NCI-H774 (cell line): Measurements from ENCODE around the gene ROMO1.
"Not testable (repeated sequence)": the region's sequence is repeated elsewhere in the genome, so short reads cannot be mapped to it uniquely, and the experiment has no call there.

ENCODE experiments used
- DNase-seq: peaks from one replicate; lab custom pipeline; 2025; lab: John Stamatoyannopoulos, UW

The ROMO1 gene

GRCh38 chr20:35681960-35682359 is 17.2 kb upstream of the ROMO1 start:
- no peak for DNase-seq

GRCh38 chr20:35685368-35685767 is 13.8 kb upstream of the ROMO1 start:
- DNase-seq = not testable (repeated sequence)

- DNase-seq = not testable (repeated sequence)
Observed at GRCh38 chr20:35686872-35687271, 12.3 kb upstream of the ROMO1 start.

- DNase-seq = no peak
Observed at GRCh38 chr20:35690265-35690664, 8.9 kb upstream of the ROMO1 start.

GRCh38 chr20:35695245-35695749 is 3.9 kb upstream of the ROMO1 start:
- no peak for DNase-seq

- DNase-seq = no peak
Observed at GRCh38 chr20:35695978-35696377, 3.2 kb upstream of the ROMO1 start.

GRCh38 chr20:35697696-35698297 is 1.4 kb upstream of the ROMO1 start:
- DNase-seq = no peak

- DNase-seq = no peak
Observed at GRCh38 chr20:35698298-35699126, 693 bp upstream of the ROMO1 start.

- no peak for DNase-seq
Observed at GRCh38 chr20:35699957-35700624, 886 bp downstream of the ROMO1 start.

- no peak for DNase-seq
Observed at GRCh38 chr20:35700625-35701148, 1.5 kb downstream of the ROMO1 start.

GRCh38 chr20:35702051-35702823 is 3.0 kb downstream of the ROMO1 start:
- DNase-seq = no peak

GRCh38 chr20:35702824-35703695 is 3.9 kb downstream of the ROMO1 start:
- no peak for DNase-seq

GRCh38 chr20:35704514-35705261 is 5.5 kb downstream of the ROMO1 start:
- no peak for DNase-seq

- DNase-seq = not testable (repeated sequence)
Observed at GRCh38 chr20:35705894-35706293, 6.7 kb downstream of the ROMO1 start.

- DNase-seq = not testable (repeated sequence)
Observed at GRCh38 chr20:35706591-35707529, 7.7 kb downstream of the ROMO1 start.

- DNase-seq = no peak
Observed at GRCh38 chr20:35708502-35708901, 9.3 kb downstream of the ROMO1 start.

GRCh38 chr20:35709259-35709658 is 10.1 kb downstream of the ROMO1 start:
- DNase-seq = no peak

- DNase-seq = no peak
Observed at GRCh38 chr20:35710039-35710438, 10.8 kb downstream of the ROMO1 start.
